GM12878 (cell line): Measurements from ENCODE around the gene SLIT1. TPM values are rescaled to one million over a fixed set of nuclear protein-coding genes. Genes with fewer than 3 reads are reported as not detected.

Source experiments
- ATAC-seq: fragments of 200-7000 bp; cut with Tn5 transposase; 3 replicates; pipeline ENCODE4 v1.9.1; 2020; ENCODE audit warnings: mild to moderate bottlenecking, moderate library complexity
- BruUV-seq: library from RNA; stranded (reverse); fragments of 400-500 nt; replicated peaks from 2 replicates; lab custom pipeline; 2021; lab: Mats Ljungman, UMichigan
- CTCF ChIA-PET: fragments of 300-600 bp; sonication (Branson Sonifier 250); formaldehyde crosslinking; extraction: SDS; loops from one replicate; lab custom pipeline; 2021; ENCODE audit warnings: inconsistent platforms; lab: Yijun Ruan, JAX
- POLR2A ChIA-PET: fragments of 350-600 bp; formaldehyde crosslinking; extraction: SDS; loops from one replicate; lab custom pipeline; 2021; ENCODE audit warnings: inconsistent platforms; lab: Charles Lee
- RAD21 ChIA-PET: fragments of 300-600 bp; sonication (Branson Sonifier 250); formaldehyde crosslinking; loops from one replicate; lab custom pipeline; 2023; ENCODE audit warnings: antibody characterized with exemption; ENCODE audit not compliant: unreplicated experiment; lab: Charles Lee
- SMC1A ChIA-PET: fragments of 300-600 bp; sonication (Branson Sonifier 250); formaldehyde crosslinking; loops from one replicate; lab custom pipeline; 2023; ENCODE audit not compliant: unreplicated experiment, uncharacterized antibody; lab: Charles Lee
- DNase-seq: peaks from one replicate; pipeline ENCODE4 v3.0.0-alpha.2; 2011; ENCODE audit warnings: low read depth, low spot score
- FAIRE-seq: peaks from 3 replicates; lab custom pipeline; 2011; peaks lifted over from hg19 to GRCh38; lab: Jason Lieb, UNC
- H2AFZ ChIP-seq: 2 replicates; pipeline ENCODE4 v1.6.0; 2011; ENCODE audit warnings: low read depth, low read length, control low read depth; ENCODE audit not compliant: control insufficient read depth
- H3K27ac ChIP-seq: 2 replicates; pipeline ENCODE4 v1.5.1; 2011; ENCODE audit warnings: control low read depth; ENCODE audit not compliant: control insufficient read depth, insufficient read depth
- H3K27me3 ChIP-seq, 2 experiments: replicated peaks in 1 of 2; 2 replicates each; pipeline versions ENCODE4 v1.6.0 to v1.6.1; 2011; ENCODE audit warnings: low read length in 1 of 2; ENCODE audit not compliant: control insufficient read depth in 2 of 2, insufficient read depth in 2 of 2
- H3K36me3 ChIP-seq, 2 experiments: 2 replicates each; pipeline ENCODE4 v1.5.1; 2011; ENCODE audit warnings: low read length in 1 of 2; ENCODE audit not compliant: control insufficient read depth in 2 of 2, insufficient read depth in 2 of 2
- H3K4me1 ChIP-seq: 2 replicates; pipeline ENCODE4 v1.6.1; 2011; ENCODE audit warnings: mild to moderate bottlenecking, low read length, moderate library complexity, mixed read lengths; ENCODE audit not compliant: control insufficient read depth, insufficient read depth
- H3K4me2 ChIP-seq: 2 replicates; pipeline ENCODE4 v1.6.0; 2011; ENCODE audit warnings: control low read depth; ENCODE audit not compliant: control insufficient read depth, insufficient read depth
- H3K4me3 ChIP-seq: fragments of 200-600 bp; sonication (generic); 2 replicates; pipeline ENCODE4 v1.5.1; 2016
- H3K79me2 ChIP-seq: 2 replicates; pipeline ENCODE4 v1.6.0; 2011; ENCODE audit warnings: low read length; ENCODE audit not compliant: control insufficient read depth, insufficient read depth
- H3K9ac ChIP-seq: 2 replicates; pipeline ENCODE4 v1.8.0; 2011; ENCODE audit warnings: low read length, control low read depth, mixed read lengths; ENCODE audit not compliant: control insufficient read depth, insufficient read depth
- H3K9me3 ChIP-seq: replicated peaks from 3 replicates; pipeline ENCODE4 v1.5.1; 2011; ENCODE audit warnings: mild to moderate bottlenecking, low read length; ENCODE audit not compliant: control insufficient read depth, insufficient read depth
- H4K20me1 ChIP-seq: 2 replicates; pipeline ENCODE4 v1.6.0; 2011; ENCODE audit not compliant: control insufficient read depth, insufficient read depth
- BMI1 ChIP-seq: fragments of 450-650 bp; IDR thresholded peaks from 2 replicates; pipeline ENCODE4 v1.6.1; 2016; ENCODE audit warnings: mild to moderate bottlenecking, moderate library complexity, borderline replicate concordance
- MXI1 ChIP-seq: fragments of 150-350 bp; IDR thresholded peaks from 2 replicates; pipeline ENCODE4 v1.6.1; 2011; ENCODE audit warnings: low read depth, mild to moderate bottlenecking, inconsistent platforms, low read length, improper control_type of control experiment
- NR2F1 ChIP-seq: fragments of 450-650 bp; conservative IDR thresholded peaks from 2 replicates; pipeline ENCODE4 v1.6.1; 2017; ENCODE audit warnings: mild to moderate bottlenecking
- RAD51 ChIP-seq: fragments of 450-650 bp; IDR thresholded peaks from 2 replicates; pipeline ENCODE4 v1.6.1; 2016; ENCODE audit warnings: moderate library complexity, mild to moderate bottlenecking, inconsistent platforms
- SIX5 ChIP-seq: IDR thresholded peaks from 2 replicates; pipeline ENCODE4 v1.6.1; 2011; ENCODE audit warnings: mild to moderate bottlenecking, low read depth, low read length, moderate library complexity; ENCODE audit not compliant: severe bottlenecking
- STAT3 ChIP-seq: IDR thresholded peaks from 2 replicates; pipeline ENCODE4 v1.6.1; 2011; ENCODE audit warnings: low read depth, low read length, improper control_type of control experiment
- SUPT20H ChIP-seq: IDR thresholded peaks from 2 replicates; pipeline ENCODE4 v1.6.1; 2011; ENCODE audit warnings: low read depth, mild to moderate bottlenecking, low read length, moderate library complexity, borderline replicate concordance; ENCODE audit not compliant: control insufficient read depth
- WGBS: methylation state at CpG from one replicate; pipeline ENCODE4 v1.1.6; 2016; ENCODE audit warnings: low lambda C conversion rate; ENCODE audit not compliant: insufficient replicate concordance, insufficient coverage; ENCODE audit errors: missing lambda C conversion rate; 5-methylcytosine and 5-hydroxymethylcytosine counted together
- in situ Hi-C: fragments of 300-500 bp; cut with MboI; formaldehyde crosslinking; loops from 9 replicates; pipeline ENCODE4 v1.14.3; 2018; ENCODE audit warnings: mixed read lengths
- intact Hi-C: fragments of 100-400 bp; cut with micrococcal nuclease; formaldehyde crosslinking; loops from one replicate; pipeline ENCODE4 v1.14.2; 2022; ENCODE audit not compliant: unreplicated experiment
- polyA plus RNA-seq, 11 experiments: library from polyadenylated mRNA; depleted of rRNA in 4 of 11; unstranded in 6 of 11; stranded (reverse) in 5 of 11; fragments of >200 nt; fragmentation: Nextera tagmentation in 4 of 11; fragmentation: Illumina TruSeq in 1 of 11; extraction: Ambion mirVana in 4 of 11; extraction: Trizol in 1 of 11; gene quantifications; 1 replicate in 1 of 11; 2 replicates in 10 of 11; pipeline versions ENCODE4 v1.2.1 to v1.2.3, GENCODE V29; 2011 to 2016; ENCODE audit warnings: inconsistent platforms in 2 of 11, missing spikeins in 2 of 11, low read depth in 1 of 11
- total RNA-seq, 4 experiments: library from RNA; depleted of rRNA in 3 of 4; stranded (reverse); fragments of >200 nt in 3 of 4; fragmentation: Illumina TruSeq in 1 of 4; extraction: Trizol in 1 of 4; gene quantifications; 2 replicates each; pipeline versions ENCODE4 v1.2.1 to v1.2.3, GENCODE V29; 2013 to 2021
- TF ChIP-seq, protein P1 (sequence below): fragments of 450-650 bp; IDR thresholded peaks from 2 replicates; pipeline ENCODE4 v1.6.1; 2018; ENCODE audit warnings: borderline replicate concordance, mild to moderate bottlenecking; ENCODE audit not compliant: partially characterized antibody

Gene SLIT1
- total and polyA plus RNA-seq, 10 of the 15 experiments (the other 5 are each of a cell fraction or from before 2014, with no cell fraction given): 0.04 to 0.19 (median 0.06) TPM; not detected in 4

DNA sequence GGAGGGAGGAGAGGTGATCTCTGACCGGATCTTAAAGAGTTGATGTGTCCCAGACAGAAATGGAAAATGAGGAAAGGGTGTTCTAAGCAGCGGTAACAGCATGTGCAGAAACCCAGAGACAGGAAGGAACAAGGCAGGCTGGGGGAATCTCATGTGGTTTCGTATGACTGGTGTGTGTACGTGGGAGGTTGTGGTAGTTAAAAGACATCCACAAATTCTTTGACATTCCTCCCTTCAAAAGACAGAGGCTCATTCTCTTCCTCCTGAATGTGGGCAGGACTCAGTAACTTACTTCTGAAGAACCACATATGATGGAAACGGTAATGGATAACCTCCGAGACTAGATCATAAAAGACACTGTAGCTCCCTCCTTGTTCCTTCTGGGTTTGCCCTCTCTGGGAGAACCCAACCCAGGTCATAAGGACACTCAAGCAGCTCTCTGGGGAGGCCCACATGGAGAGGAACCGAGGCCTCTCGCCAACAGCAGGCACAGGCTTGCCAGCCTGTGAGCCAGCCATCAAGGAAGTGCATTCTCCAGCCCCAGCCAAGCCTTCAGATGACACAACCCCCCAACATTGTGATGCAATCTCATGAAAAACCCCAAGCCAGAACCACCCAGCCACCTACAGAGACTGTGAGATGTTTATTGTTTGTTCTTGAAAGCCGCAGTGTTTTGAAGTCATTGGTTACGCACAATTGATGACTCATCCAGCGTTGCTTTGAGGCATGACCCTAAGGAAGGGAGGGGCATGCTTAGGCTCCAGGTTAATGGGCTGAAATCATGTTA, 116.0 kb downstream of the SLIT1 start (continued):
- TF ChIP-seq MXI1 (no peak), RAD51 (no peak), BMI1 (no peak), NR2F1 (no peak)
- TF ChIP-seq, protein P1, sequence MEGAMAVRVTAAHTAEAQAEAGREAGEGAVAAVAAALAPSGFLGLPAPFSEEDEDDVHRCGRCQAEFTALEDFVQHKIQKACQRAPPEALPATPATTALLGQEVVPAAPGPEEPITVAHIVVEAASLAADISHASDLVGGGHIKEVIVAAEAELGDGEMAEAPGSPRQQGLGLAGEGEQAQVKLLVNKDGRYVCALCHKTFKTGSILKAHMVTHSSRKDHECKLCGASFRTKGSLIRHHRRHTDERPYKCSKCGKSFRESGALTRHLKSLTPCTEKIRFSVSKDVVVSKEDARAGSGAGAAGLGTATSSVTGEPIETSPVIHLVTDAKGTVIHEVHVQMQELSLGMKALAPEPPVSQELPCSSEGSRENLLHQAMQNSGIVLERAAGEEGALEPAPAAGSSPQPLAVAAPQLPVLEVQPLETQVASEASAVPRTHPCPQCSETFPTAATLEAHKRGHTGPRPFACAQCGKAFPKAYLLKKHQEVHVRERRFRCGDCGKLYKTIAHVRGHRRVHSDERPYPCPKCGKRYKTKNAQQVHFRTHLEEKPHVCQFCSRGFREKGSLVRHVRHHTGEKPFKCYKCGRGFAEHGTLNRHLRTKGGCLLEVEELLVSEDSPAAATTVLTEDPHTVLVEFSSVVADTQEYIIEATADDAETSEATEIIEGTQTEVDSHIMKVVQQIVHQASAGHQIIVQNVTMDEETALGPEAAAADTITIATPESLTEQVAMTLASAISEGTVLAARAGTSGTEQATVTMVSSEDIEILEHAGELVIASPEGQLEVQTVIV: no peak

DNA sequence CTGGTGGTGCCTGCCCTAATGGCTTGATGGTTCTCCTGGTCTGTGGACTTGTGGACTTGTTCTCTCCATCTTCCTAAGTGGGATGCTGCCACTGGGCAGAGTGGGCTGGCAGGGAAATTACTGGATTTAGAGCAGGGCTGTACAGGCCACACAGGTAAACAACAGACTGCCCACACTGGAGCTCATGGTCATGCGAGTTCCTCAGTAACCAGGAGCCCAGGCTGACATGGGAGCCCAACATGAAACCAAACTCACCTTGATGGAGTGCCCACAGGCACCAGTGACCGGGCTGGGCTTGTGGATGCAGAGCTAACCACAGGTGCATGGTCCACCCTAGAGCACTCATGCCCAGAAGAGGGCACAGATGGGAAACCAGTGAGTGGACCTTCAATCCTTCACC, 116.7 kb downstream of the SLIT1 start:
- in situ Hi-C loops: no loop called here
- no peak for ATAC-seq
- no peak overlapping the region for H3K27ac ChIP-seq
- TF ChIP-seq SUPT20H (no peak), STAT3 (no peak), SIX5 (no peak)
- no peak overlapping the region for H3K4me3 ChIP-seq
- POLR2A ChIA-PET: no interaction called here
- no peaks in the 10 kb centered on the region for H3K79me2 ChIP-seq
- DNase-seq: no peak
- H3K36me3 ChIP-seq: no peaks in the 10 kb centered on the region
- H3K4me1 ChIP-seq: no peaks in the 10 kb centered on the region
- no peak overlapping the region for H2AFZ ChIP-seq
- no peaks in the 10 kb centered on the region for H4K20me1 ChIP-seq
- RAD21 ChIA-PET: no interaction called here
- H3K9ac ChIP-seq: no peak overlapping the region
- WGBS: 13% methylated on average over 2 of the region's 2 CpGs
- BruUV-seq: no TSS peak
- no peak overlapping the region for H3K4me2 ChIP-seq
- peaks cover 0 to 2% of the 10 kb centered on the region in 2 experiments; a peak in 2 of 4 replicates for H3K27me3 ChIP-seq
- intact Hi-C loops: no loop called here
- SMC1A ChIA-PET: interaction anchor here (7.3 kb wide), 1 partner anchor 142 kb away, joined by 112 read pairs; no protein-coding TSS in a partner anchor
- CTCF ChIA-PET: interaction anchor here (1.5 to 19.9 kb wide), 2 partner anchors 13 to 135 kb away, joined by 5 to 651 read pairs; no protein-coding TSS in a partner anchor
- no peak for FAIRE-seq
- no peaks in the 10 kb centered on the region; the same call in 2 of the 3 replicates for H3K9me3 ChIP-seq
